PC-3 (cell line): ENCODE measurements around the gene RND2. TPM values are rescaled to one million over a fixed set of nuclear protein-coding genes. Genes with fewer than 3 reads are reported as not detected.
"Not testable (repeated sequence)": the region's sequence is repeated elsewhere in the genome, so short reads cannot be mapped to it uniquely, and the experiment has no call there.

ENCODE experiments used
- ATAC-seq: fragments of 200-7000 bp; cut with Tn5 transposase; 2 replicates; pipeline ENCODE4 v1.9.1; 2020; ENCODE audit warnings: mild to moderate bottlenecking, moderate library complexity
- BruUV-seq: library from RNA; stranded (reverse); fragments of 400-500 nt; replicated peaks from 2 replicates; lab custom pipeline; 2021; lab: Mats Ljungman, UMichigan
- CTCF ChIA-PET: fragments of 300-600 bp; sonication (Branson Sonifier 250); formaldehyde crosslinking; loops from one replicate; lab custom pipeline; 2022; ENCODE audit warnings: antibody characterized with exemption; lab: Charles Lee
- POLR2A ChIA-PET: fragments of 300-600 bp; sonication (Branson Sonifier 250); formaldehyde crosslinking; loops from one replicate; lab custom pipeline; 2022; ENCODE audit warnings: antibody characterized with exemption; ENCODE audit not compliant: unreplicated experiment; lab: Charles Lee
- DNase-seq: peaks from one replicate; pipeline ENCODE4 v3.0.0-alpha.2; 2015
- H2AFZ ChIP-seq: fragments of 300-600 bp; sonication (generic); 2 replicates; pipeline ENCODE4 v1.6.0; 2016; ENCODE audit warnings: antibody characterized with exemption, low read length
- H3F3A ChIP-seq: fragments of 300-600 bp; sonication (generic); one replicate; pipeline ENCODE4 v1.6.0; 2017; ENCODE audit warnings: antibody characterized with exemption, low read length, control low read depth, mild to moderate bottlenecking; ENCODE audit not compliant: unreplicated experiment
- H3K27ac ChIP-seq: fragments of 300-600 bp; sonication (generic); 2 replicates; pipeline ENCODE4 v1.5.1; 2016; ENCODE audit warnings: mild to moderate bottlenecking, low read length
- H3K27me3 ChIP-seq: fragments of 300-600 bp; sonication (generic); 2 replicates; pipeline ENCODE4 v1.6.1; 2016; ENCODE audit warnings: low read length, mixed read lengths
- H3K36me3 ChIP-seq: fragments of 300-600 bp; sonication (generic); 2 replicates; pipeline ENCODE4 v1.6.1; 2016; ENCODE audit warnings: low read depth, mixed run types, low read length, mixed read lengths
- H3K4me1 ChIP-seq: fragments of 300-600 bp; sonication (generic); 2 replicates; pipeline ENCODE4 v1.5.1; 2016; ENCODE audit warnings: low read length; ENCODE audit not compliant: insufficient read depth
- H3K4me2 ChIP-seq: fragments of 300-600 bp; sonication (generic); 2 replicates; pipeline ENCODE4 v1.6.0; 2016; ENCODE audit warnings: low read length
- H3K4me3 ChIP-seq: fragments of 300-600 bp; sonication (generic); 2 replicates; pipeline ENCODE4 v1.5.1; 2016; ENCODE audit warnings: mild to moderate bottlenecking, low read length, mixed read lengths
- H3K79me2 ChIP-seq: fragments of 300-600 bp; sonication (generic); 2 replicates; pipeline ENCODE4 v1.6.1; 2017; ENCODE audit warnings: low read length, mixed read lengths
- H3K9ac ChIP-seq: fragments of 300-600 bp; sonication (generic); 2 replicates; pipeline ENCODE4 v1.6.0; 2016; ENCODE audit warnings: mild to moderate bottlenecking, low read length
- H3K9me2 ChIP-seq: fragments of 300-600 bp; sonication (generic); replicated peaks from 2 replicates; pipeline ENCODE4 v1.6.1; 2016; ENCODE audit warnings: mixed run types, low read length, mixed read lengths
- H3K9me3 ChIP-seq: fragments of 300-600 bp; sonication (generic); 2 replicates; pipeline ENCODE4 v1.6.1; 2016; ENCODE audit warnings: low read length, mixed read lengths
- H4K20me1 ChIP-seq: fragments of 300-600 bp; sonication (generic); 2 replicates; pipeline ENCODE4 v1.6.1; 2016; ENCODE audit warnings: low read length, mixed read lengths
- CTCF ChIP-seq: fragments of 300-600 bp; sonication (generic); conservative IDR thresholded peaks from 2 replicates; pipeline ENCODE4 v1.5.1; 2017; ENCODE audit warnings: antibody characterized with exemption, low read depth, mild to moderate bottlenecking, low read length
- EZH2 ChIP-seq: fragments of 300-600 bp; sonication (generic); IDR thresholded peaks from one replicate; pipeline ENCODE4 v1.6.1; 2017; ENCODE audit warnings: antibody characterized with exemption, mild to moderate bottlenecking, low read length; ENCODE audit not compliant: unreplicated experiment
- EZH2phosphoT487 ChIP-seq: fragments of 300-600 bp; sonication (generic); IDR thresholded peaks from 2 replicates; pipeline ENCODE4 v1.6.1; 2018; ENCODE audit warnings: mild to moderate bottlenecking, antibody characterized with exemption, low read length, borderline replicate concordance
- intact Hi-C: fragments of 100-400 bp; cut with micrococcal nuclease; formaldehyde crosslinking; loops from 2 replicates; pipeline ENCODE4 v1.9.0; 2023
- total RNA-seq: library from RNA; depleted of rRNA; stranded (reverse); fragments of >200 nt; gene quantifications from 2 replicates; pipeline ENCODE4 v1.2.3, GENCODE V29; 2014

RND2 gene
- total RNA-seq, 1 experiment from 2014 or later: 0.29 TPM

- no peaks in the 10 kb centered on the region for H4K20me1 ChIP-seq
- H3K9me2 ChIP-seq: no peaks in the 10 kb centered on the region
- no peaks in the 10 kb centered on the region for H3K9me3 ChIP-seq
- DNase-seq (no peak), ATAC-seq (no peak)
- no peaks in the 10 kb centered on the region; the same call in 1 of the 2 replicates for H3K36me3 ChIP-seq
- no peaks in the 10 kb centered on the region for H3K4me1 ChIP-seq
- H3K4me3 ChIP-seq: no peak overlapping the region
- H3K4me2 ChIP-seq: no peak overlapping the region
- intact Hi-C loops: no loop called here
- no peak overlapping the region for H3K27ac ChIP-seq
- BruUV-seq: no TSS peak
- ChIA-PET CTCF (no interaction called here), POLR2A (no interaction called here)
- no peak overlapping the region for H3K9ac ChIP-seq
- H3F3A ChIP-seq: no peaks in the 10 kb centered on the region
- TF ChIP-seq EZH2: no peak
- TF ChIP-seq CTCF: no peak
- no peak for TF ChIP-seq EZH2phosphoT487
- H2AFZ ChIP-seq: no peak overlapping the region
- no peaks in the 10 kb centered on the region for H3K79me2 ChIP-seq
- no peaks in the 10 kb centered on the region for H3K27me3 ChIP-seq
Observed at GRCh38 chr17:43044024-43044423, 19.0 kb downstream of the RND2 start.

GRCh38 chr17:43051969-43052368 is 26.9 kb downstream of the RND2 start:
- TF ChIP-seq EZH2phosphoT487 (no peak), EZH2 (no peak), CTCF (no peak)
- CTCF ChIA-PET: no interaction called here
- no peaks in the 10 kb centered on the region for H3K79me2 ChIP-seq
- no peaks in the 10 kb centered on the region for H3K9me2 ChIP-seq
- H3K27ac ChIP-seq: no peak overlapping the region
- H4K20me1 ChIP-seq: no peaks in the 10 kb centered on the region
- no peaks in the 10 kb centered on the region for H3F3A ChIP-seq
- DNase-seq (no peak), ATAC-seq (no peak)
- no peak overlapping the region for H3K4me3 ChIP-seq
- BruUV-seq: no TSS peak
- POLR2A ChIA-PET: no interaction called here
- no peaks in the 10 kb centered on the region for H3K4me1 ChIP-seq
- intact Hi-C loops: no loop called here
- no peak overlapping the region for H3K4me2 ChIP-seq
- H2AFZ ChIP-seq: no peak overlapping the region
- no peaks in the 10 kb centered on the region for H3K9me3 ChIP-seq
- H3K9ac ChIP-seq: no peak overlapping the region
- no peaks in the 10 kb centered on the region for H3K27me3 ChIP-seq
- H3K36me3 ChIP-seq: peaks cover 3% of the 10 kb centered on the region; the same call in 1 of the 2 replicates

DNA sequence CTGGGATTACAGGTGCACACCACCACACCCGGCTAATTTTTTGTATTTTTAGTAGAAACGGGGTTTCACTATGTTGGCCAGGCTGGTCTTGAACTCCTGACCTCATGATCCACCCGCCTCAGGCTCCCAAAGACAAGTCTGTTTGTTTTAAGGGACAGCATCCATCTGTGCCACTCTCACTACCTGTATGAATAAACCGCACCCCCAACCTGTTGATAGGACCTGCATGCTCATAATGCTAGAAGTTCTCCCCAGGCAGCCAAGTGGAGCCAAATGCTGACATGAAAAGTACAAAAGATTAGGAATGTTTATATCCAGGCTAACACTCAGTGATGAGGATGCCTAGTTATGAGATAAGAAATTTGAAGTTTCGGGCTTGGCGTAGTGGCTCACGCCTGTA is 28.0 kb downstream of the RND2 start:
- H3K9ac ChIP-seq, H2AFZ ChIP-seq, H3K27me3 ChIP-seq, H3K9me3 ChIP-seq, POLR2A ChIA-PET, H3K36me3 ChIP-seq, H3K4me1 ChIP-seq, DNase-seq, intact Hi-C loops, H3F3A ChIP-seq, CTCF ChIA-PET, H3K4me2 ChIP-seq, H3K27ac ChIP-seq, H3K9me2 ChIP-seq, ATAC-seq, H3K79me2 ChIP-seq, BruUV-seq, H4K20me1 ChIP-seq, H3K4me3 ChIP-seq: not testable (repeated sequence)
